Activated CD4-positive, alpha-beta T cell treated with anti-CD3 and anti-CD28 coated beads, Interleukin-2, amount 10 ng/mL, durations not matched to agents 24 days and 14 days (primary cell): ENCODE data around the gene SMTNL1. TPM values are rescaled to one million over a fixed set of nuclear protein-coding genes. Genes with fewer than 3 reads are reported as not detected.

Source experiments
- DNase-seq: peaks from one replicate; pipeline ENCODE4 v3.0.0; 2022
- H3K27ac Mint-ChIP-seq: one replicate; pipeline ENCODE4 v1.8.0; 2022; ENCODE audit warnings: mild to moderate bottlenecking, mixed read lengths
- H3K27me3 Mint-ChIP-seq: one replicate; pipeline ENCODE4 v1.8.0; 2022; ENCODE audit warnings: mixed read lengths
- H3K36me3 Mint-ChIP-seq: one replicate; pipeline ENCODE4 v1.8.0; 2022; ENCODE audit warnings: low read depth, mild to moderate bottlenecking, mixed read lengths
- H3K4me1 Mint-ChIP-seq: one replicate; pipeline ENCODE4 v1.8.0; 2021; ENCODE audit warnings: mixed read lengths
- H3K4me3 Mint-ChIP-seq: one replicate; pipeline ENCODE4 v1.8.0; 2022; ENCODE audit warnings: mild to moderate bottlenecking, moderate library complexity, mixed read lengths
- H3K9me3 Mint-ChIP-seq: one replicate; pipeline ENCODE4 v1.8.0; 2021; ENCODE audit warnings: mixed read lengths
- intact Hi-C: fragments of 100-400 bp; cut with micrococcal nuclease; formaldehyde crosslinking; loops from one replicate; pipeline ENCODE4 v1.15.1; 2023
- total RNA-seq: library from RNA; stranded (reverse); gene quantifications from 2 replicates; pipeline ENCODE4 v1.2.3, GENCODE V29; 2022

SMTNL1 gene
- total RNA-seq = not detected in 2 replicates

- no peak within 1 kb of the TSS for H3K4me3 Mint-ChIP-seq
- no peaks in the 10 kb centered on the region for H3K9me3 Mint-ChIP-seq
- intact Hi-C loops = no loop called here
- H3K27ac Mint-ChIP-seq = no peak within 1 kb of the TSS
- peaks cover 16% of the 10 kb centered on the region for H3K36me3 Mint-ChIP-seq
- no peak for DNase-seq
- no peaks in the 10 kb centered on the region for H3K27me3 Mint-ChIP-seq
- peaks cover under 1% of the 10 kb centered on the region for H3K4me1 Mint-ChIP-seq
These were observed at the start of gene SMTNL1 for GRCh38 chr11:57536947-57537619. TSS of gene SMTNL1 (plus strand) at chr11:57537595. CDS start at chr11:57542643, 5,048 bp downstream.

- Mint-ChIP-seq H3K4me1 (no peaks in the 10 kb centered on the region), H3K4me3 (no peak overlapping the region), H3K36me3 (peaks cover 18% of the 10 kb centered on the region), H3K27me3 (peaks cover 5% of the 10 kb centered on the region), H3K27ac (no peak overlapping the region), H3K9me3 (no peaks in the 10 kb centered on the region)
- no peak for DNase-seq
- intact Hi-C loops = no loop called here
These were observed 49.3 kb upstream of the SMTNL1 start for GRCh38 chr11:57487920-57488659.

GRCh38 chr11:57490456-57491248, 46.7 kb upstream of the SMTNL1 start:
- DNase-seq = no peak
- Mint-ChIP-seq H3K27ac (no peak overlapping the region), H3K36me3 (peaks cover 11% of the 10 kb centered on the region), H3K27me3 (no peaks in the 10 kb centered on the region), H3K9me3 (no peaks in the 10 kb centered on the region), H3K4me1 (peaks cover 6% of the 10 kb centered on the region), H3K4me3 (no peak overlapping the region)
- intact Hi-C loops = no loop called here

GRCh38 chr11:57491371-57492061, 45.9 kb upstream of the SMTNL1 start:
- peaks cover 16% of the 10 kb centered on the region for H3K36me3 Mint-ChIP-seq
- intact Hi-C loops = no loop called here
- peak; percentile 88 for DNase-seq
- no peak overlapping the region for H3K27ac Mint-ChIP-seq
- H3K27me3 Mint-ChIP-seq = no peaks in the 10 kb centered on the region
- peaks cover 6% of the 10 kb centered on the region for H3K4me1 Mint-ChIP-seq
- no peak overlapping the region for H3K4me3 Mint-ChIP-seq
- H3K9me3 Mint-ChIP-seq = no peaks in the 10 kb centered on the region

GRCh38 chr11:57493507-57494503, 43.6 kb upstream of the SMTNL1 start:
- H3K27ac Mint-ChIP-seq = peak overlapping the region; percentile 73
- H3K9me3 Mint-ChIP-seq = no peaks in the 10 kb centered on the region
- DNase-seq = peak; percentile 92
- peaks cover 8% of the 10 kb centered on the region for H3K4me1 Mint-ChIP-seq
- peaks cover 14% of the 10 kb centered on the region for H3K36me3 Mint-ChIP-seq
- no peak overlapping the region for H3K4me3 Mint-ChIP-seq
- intact Hi-C loops = loop anchor here (1.0 kb wide), 1 partner anchor 33 kb away; no protein-coding TSS in a partner anchor
- no peaks in the 10 kb centered on the region for H3K27me3 Mint-ChIP-seq

GRCh38 chr11:57496109-57496820, 41.1 kb upstream of the SMTNL1 start:
- intact Hi-C loops = no loop called here
- Mint-ChIP-seq H3K4me3 (no peak overlapping the region), H3K36me3 (peaks cover 21% of the 10 kb centered on the region), H3K27me3 (no peaks in the 10 kb centered on the region), H3K9me3 (no peaks in the 10 kb centered on the region), H3K4me1 (peaks cover 14% of the 10 kb centered on the region), H3K27ac (no peak overlapping the region)
- DNase-seq = no peak

- intact Hi-C loops = no loop called here
- no peak for DNase-seq
- Mint-ChIP-seq H3K27ac (no peak overlapping the region), H3K4me1 (peaks cover 14% of the 10 kb centered on the region), H3K9me3 (no peaks in the 10 kb centered on the region), H3K27me3 (no peaks in the 10 kb centered on the region), H3K36me3 (peaks cover 21% of the 10 kb centered on the region), H3K4me3 (no peak overlapping the region)
These were observed 39.8 kb upstream of the SMTNL1 start for GRCh38 chr11:57497303-57498247.

- Mint-ChIP-seq H3K27me3 (no peaks in the 10 kb centered on the region), H3K4me1 (peaks cover 13% of the 10 kb centered on the region), H3K36me3 (peaks cover 21% of the 10 kb centered on the region), H3K27ac (no peak overlapping the region), H3K4me3 (no peak overlapping the region), H3K9me3 (no peaks in the 10 kb centered on the region)
- intact Hi-C loops = no loop called here
- no peak for DNase-seq
These were observed 38.9 kb upstream of the SMTNL1 start for GRCh38 chr11:57498540-57498939.

GRCh38 chr11:57499413-57499982, 37.9 kb upstream of the SMTNL1 start:
- Mint-ChIP-seq H3K27ac (no peak overlapping the region), H3K9me3 (no peaks in the 10 kb centered on the region), H3K36me3 (peaks cover 24% of the 10 kb centered on the region), H3K4me1 (peaks cover 9% of the 10 kb centered on the region), H3K27me3 (no peaks in the 10 kb centered on the region), H3K4me3 (no peak overlapping the region)
- intact Hi-C loops = no loop called here
- DNase-seq = peak; percentile 86

- Mint-ChIP-seq H3K27ac (no peak overlapping the region), H3K9me3 (no peaks in the 10 kb centered on the region), H3K27me3 (no peaks in the 10 kb centered on the region), H3K36me3 (peaks cover 24% of the 10 kb centered on the region), H3K4me1 (peaks cover 9% of the 10 kb centered on the region), H3K4me3 (no peak overlapping the region)
- DNase-seq = no peak
- intact Hi-C loops = no loop called here
These were observed 37.4 kb upstream of the SMTNL1 start for GRCh38 chr11:57499983-57500461.

GRCh38 chr11:57500515-57500914, 36.9 kb upstream of the SMTNL1 start:
- Mint-ChIP-seq H3K4me1 (peaks cover 9% of the 10 kb centered on the region), H3K27ac (no peak overlapping the region), H3K27me3 (no peaks in the 10 kb centered on the region), H3K36me3 (peaks cover 24% of the 10 kb centered on the region), H3K9me3 (no peaks in the 10 kb centered on the region), H3K4me3 (no peak overlapping the region)
- DNase-seq = no peak
- intact Hi-C loops = no loop called here
